Activated B cell treated with CpG ODN at 0.5 μM for 24 hours (primary cell): ENCODE measurements around the gene BTG1. TPM values are rescaled to one million over a fixed set of nuclear protein-coding genes. Genes with fewer than 3 reads are reported as not detected.

Experiments
- ATAC-seq: fragments of 200-7000 bp; cut with Tn5 transposase; one replicate; pipeline ENCODE4 v1.10.0; 2021; ENCODE audit warnings: low read depth, mild to moderate bottlenecking, moderate library complexity
- CTCF ChIA-PET: fragments of 350-600 bp; sonication (Branson Sonifier 250); formaldehyde crosslinking; loops from one replicate; lab custom pipeline; 2021; ENCODE audit warnings: antibody characterized with exemption; lab: Charles Lee
- POLR2A ChIA-PET: fragments of 350-600 bp; sonication (Branson Sonifier 250); formaldehyde crosslinking; loops from one replicate; lab custom pipeline; 2021; ENCODE audit warnings: antibody characterized with exemption; lab: Charles Lee
- DNase-seq: peaks from one replicate; pipeline ENCODE4 v3.0.0; 2022
- H3K27ac Mint-ChIP-seq: one replicate; pipeline ENCODE4 v1.8.0; 2020; ENCODE audit warnings: mixed read lengths
- H3K27me3 Mint-ChIP-seq: one replicate; pipeline ENCODE4 v1.8.0; 2021; ENCODE audit warnings: mixed read lengths
- H3K36me3 Mint-ChIP-seq: one replicate; pipeline ENCODE4 v1.8.0; 2021; ENCODE audit warnings: low read depth, mixed read lengths
- H3K4me1 Mint-ChIP-seq: one replicate; pipeline ENCODE4 v1.8.0; 2021; ENCODE audit warnings: mixed read lengths
- H3K4me3 Mint-ChIP-seq: one replicate; pipeline ENCODE4 v1.8.0; 2020; ENCODE audit warnings: mild to moderate bottlenecking, mixed read lengths
- H3K9me3 Mint-ChIP-seq: one replicate; pipeline ENCODE4 v1.8.0; 2020; ENCODE audit warnings: mixed read lengths
- intact Hi-C: fragments of 100-400 bp; cut with micrococcal nuclease; formaldehyde crosslinking; loops from one replicate; pipeline ENCODE4 v1.15.1; 2024
- total RNA-seq: library from RNA; stranded (reverse); gene quantifications from 2 replicates; pipeline ENCODE4 v1.2.3, GENCODE V29; 2022
- TF ChIP-seq, protein P1 (sequence below): fragments of 200-600 bp; IDR thresholded peaks from one replicate; pipeline ENCODE4 v1.8.0; 2022; ENCODE audit warnings: antibody characterized with exemption, mild to moderate bottlenecking

The BTG1 gene
- total RNA-seq, 1 donor from 2014 or later, result 429 TPM

DNA sequence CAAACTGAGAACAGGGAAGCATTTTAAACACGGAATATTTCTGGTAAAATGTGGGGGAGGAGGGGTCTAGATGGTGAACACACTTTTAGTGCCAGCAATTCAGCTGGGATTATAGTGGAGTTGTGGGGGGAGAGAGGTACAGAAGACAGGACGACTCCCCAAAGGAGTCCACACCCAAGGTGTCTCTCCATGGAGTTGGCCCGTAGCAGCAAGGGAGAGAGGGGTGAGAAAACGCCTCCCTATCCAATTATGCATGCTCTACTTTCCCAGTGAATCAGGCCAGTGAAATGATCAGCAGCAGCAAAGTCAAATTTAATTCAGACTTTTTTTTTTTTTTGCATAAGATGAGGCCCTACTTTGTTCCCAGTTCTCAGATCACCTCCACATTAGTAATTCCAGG lies 38.6 kb downstream of the BTG1 start:
- no peak for ATAC-seq
- TF ChIP-seq, protein P1, sequence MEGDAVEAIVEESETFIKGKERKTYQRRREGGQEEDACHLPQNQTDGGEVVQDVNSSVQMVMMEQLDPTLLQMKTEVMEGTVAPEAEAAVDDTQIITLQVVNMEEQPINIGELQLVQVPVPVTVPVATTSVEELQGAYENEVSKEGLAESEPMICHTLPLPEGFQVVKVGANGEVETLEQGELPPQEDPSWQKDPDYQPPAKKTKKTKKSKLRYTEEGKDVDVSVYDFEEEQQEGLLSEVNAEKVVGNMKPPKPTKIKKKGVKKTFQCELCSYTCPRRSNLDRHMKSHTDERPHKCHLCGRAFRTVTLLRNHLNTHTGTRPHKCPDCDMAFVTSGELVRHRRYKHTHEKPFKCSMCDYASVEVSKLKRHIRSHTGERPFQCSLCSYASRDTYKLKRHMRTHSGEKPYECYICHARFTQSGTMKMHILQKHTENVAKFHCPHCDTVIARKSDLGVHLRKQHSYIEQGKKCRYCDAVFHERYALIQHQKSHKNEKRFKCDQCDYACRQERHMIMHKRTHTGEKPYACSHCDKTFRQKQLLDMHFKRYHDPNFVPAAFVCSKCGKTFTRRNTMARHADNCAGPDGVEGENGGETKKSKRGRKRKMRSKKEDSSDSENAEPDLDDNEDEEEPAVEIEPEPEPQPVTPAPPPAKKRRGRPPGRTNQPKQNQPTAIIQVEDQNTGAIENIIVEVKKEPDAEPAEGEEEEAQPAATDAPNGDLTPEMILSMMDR, result no peak
- H3K36me3 Mint-ChIP-seq, result peaks cover 2% of the 10 kb centered on the region
- H3K4me1 Mint-ChIP-seq, result peaks cover 17% of the 10 kb centered on the region
- no peak overlapping the region for H3K4me3 Mint-ChIP-seq
- no peaks in the 10 kb centered on the region for H3K9me3 Mint-ChIP-seq
- ChIA-PET CTCF (no interaction called here), POLR2A (interaction anchor here (0.7 kb wide), 1 partner anchor 222 kb away, joined by 3 read pairs; no protein-coding TSS in a partner anchor)
- no peak overlapping the region for H3K27ac Mint-ChIP-seq
- DNase-seq, result no peak
- no peaks in the 10 kb centered on the region for H3K27me3 Mint-ChIP-seq
- intact Hi-C loops, result no loop called here

DNA sequence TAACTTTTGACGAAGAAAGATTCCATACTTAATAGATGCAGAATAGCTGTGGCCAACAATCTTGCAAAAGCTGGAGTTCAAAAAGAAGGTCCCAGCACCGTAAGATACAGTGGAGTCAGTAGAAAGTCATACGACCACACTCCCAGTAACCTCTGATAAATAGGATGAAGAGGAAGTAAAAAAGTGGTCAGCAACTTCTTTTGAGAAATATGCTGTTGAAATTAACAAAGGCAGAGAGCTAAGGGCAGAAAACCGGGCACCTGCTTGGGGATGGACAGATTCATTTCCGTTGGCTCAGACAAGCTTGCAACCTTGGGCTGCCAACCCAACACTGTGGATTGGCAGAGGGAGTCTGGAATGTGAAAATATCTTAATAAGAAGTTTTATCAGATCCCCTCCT lies 40.0 kb downstream of the BTG1 start:
- Mint-ChIP-seq H3K4me1 (peaks cover 9% of the 10 kb centered on the region), H3K27me3 (no peaks in the 10 kb centered on the region), H3K9me3 (no peaks in the 10 kb centered on the region), H3K36me3 (peaks cover 1% of the 10 kb centered on the region), H3K4me3 (no peak overlapping the region), H3K27ac (no peak overlapping the region)
- intact Hi-C loops, result no loop called here
- DNase-seq (no peak), ATAC-seq (no peak)
- TF ChIP-seq, protein P1, result no peak
- ChIA-PET POLR2A (interaction anchor here (0.6 to 1.4 kb wide), 4 partner anchors 19 to 466 kb away, joined by 3 to 4 read pairs (median 3); partner anchors contain the start of gene BTG1), CTCF (interaction anchor here (1.6 kb wide), 1 partner anchor 294 kb away, joined by 3 read pairs; no protein-coding TSS in a partner anchor)

DNA sequence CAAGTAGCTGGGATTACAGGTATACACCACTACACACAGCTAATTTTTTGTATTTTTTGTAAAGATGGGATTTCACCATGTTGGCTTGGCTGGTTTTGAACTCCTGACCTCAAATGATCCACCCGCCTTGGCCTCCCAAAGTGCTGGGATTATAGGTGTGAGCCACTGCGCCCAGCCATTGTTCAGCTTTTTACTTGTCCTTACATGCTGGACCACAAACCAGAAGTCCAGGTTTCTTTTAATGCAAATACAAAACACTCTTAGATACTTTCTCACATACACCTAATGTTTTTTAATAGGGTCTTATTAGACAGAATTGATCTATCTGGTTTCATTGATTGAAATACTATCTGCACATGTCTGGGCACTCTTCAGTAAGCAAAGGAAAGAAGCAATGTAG lies 40.5 kb downstream of the BTG1 start:
- Mint-ChIP-seq H3K27me3 (no peaks in the 10 kb centered on the region), H3K4me3 (no peak overlapping the region), H3K9me3 (peaks cover 3% of the 10 kb centered on the region), H3K27ac (no peak overlapping the region), H3K36me3 (peaks cover 3% of the 10 kb centered on the region), H3K4me1 (peaks cover 4% of the 10 kb centered on the region)
- ChIA-PET CTCF (interaction anchor here (1.6 kb wide), 1 partner anchor 294 kb away, joined by 3 read pairs; no protein-coding TSS in a partner anchor), POLR2A (interaction anchor here (0.6 to 1.4 kb wide), 2 partner anchors 22 to 40 kb away, joined by 3 to 4 read pairs; partner anchors contain the start of gene BTG1)
- ATAC-seq (no peak), DNase-seq (no peak)
- TF ChIP-seq, protein P1, result no peak
- intact Hi-C loops, result no loop called here

DNA sequence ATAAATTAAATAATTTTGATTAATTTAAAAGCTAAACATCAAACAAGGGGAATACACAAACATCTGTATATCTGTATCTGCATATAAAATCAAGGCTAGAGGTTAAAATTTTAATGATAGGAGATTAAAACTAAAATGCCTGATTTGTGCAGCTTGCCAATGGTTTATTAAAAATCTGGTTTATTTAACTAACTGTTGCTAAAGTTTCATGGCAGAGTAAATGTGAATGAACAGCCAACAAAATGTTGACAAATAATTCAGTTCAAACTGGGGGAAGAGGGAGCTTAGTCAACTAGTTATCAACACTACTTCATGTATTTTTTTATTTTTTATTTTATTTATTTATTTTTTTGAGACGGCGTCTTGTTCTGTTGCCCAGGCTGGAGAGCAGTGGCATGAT lies 43.0 kb downstream of the BTG1 start:
- Mint-ChIP-seq H3K4me1 (peaks cover 1% of the 10 kb centered on the region), H3K36me3 (peaks cover 8% of the 10 kb centered on the region), H3K27me3 (no peaks in the 10 kb centered on the region), H3K27ac (no peak overlapping the region), H3K4me3 (no peak overlapping the region), H3K9me3 (peaks cover 9% of the 10 kb centered on the region)
- no peak for ATAC-seq
- ChIA-PET POLR2A (interaction anchor here (0.6 to 1.1 kb wide), 2 partner anchors 9 to 300 kb away, joined by 3 read pairs; no protein-coding TSS in a partner anchor), CTCF (no interaction called here)
- intact Hi-C loops, result no loop called here
- DNase-seq, result no peak
- TF ChIP-seq, protein P1, result no peak

DNA sequence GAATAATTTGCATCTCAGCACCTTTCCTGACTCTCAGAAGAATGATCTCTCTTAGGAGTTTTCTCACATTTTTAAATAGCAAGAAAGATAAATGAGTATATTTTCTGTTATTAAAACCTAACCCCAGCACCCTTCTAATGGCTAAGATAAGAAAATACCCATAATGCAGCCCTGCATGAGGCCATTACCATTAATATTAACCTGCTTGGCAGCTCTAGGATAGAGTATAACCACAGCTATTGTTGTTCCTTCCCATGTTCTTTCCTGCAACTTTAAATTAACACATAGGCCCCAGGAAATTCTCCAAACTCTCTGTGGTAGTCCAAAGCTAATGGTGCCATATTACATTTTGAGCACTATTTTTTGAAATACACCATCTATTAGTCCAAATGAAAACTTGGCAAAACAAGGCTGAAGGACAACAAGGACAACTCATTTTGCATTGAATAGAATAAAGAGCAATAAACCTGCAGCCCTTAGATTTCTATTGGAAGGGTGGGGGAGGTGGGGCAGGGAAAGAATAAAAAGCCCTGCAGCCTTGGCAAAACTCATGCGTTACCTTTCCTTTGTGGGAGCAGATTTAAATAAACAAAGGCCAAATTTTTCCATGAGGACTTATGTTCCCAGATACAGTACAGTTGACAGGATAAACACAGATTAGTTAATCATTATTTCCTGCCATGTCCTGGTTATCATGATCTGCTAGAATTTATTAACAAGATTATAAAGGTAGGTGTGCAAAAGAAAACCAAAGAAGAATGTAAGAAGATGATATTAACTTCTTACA lies 46.9 kb downstream of the BTG1 start:
- no peak for ATAC-seq
- CTCF ChIA-PET, result no interaction called here

More for the DNA sequence above, 46.9 kb downstream of the BTG1 start:
- Mint-ChIP-seq H3K4me3 (no peak overlapping the region), H3K9me3 (peaks cover 9% of the 10 kb centered on the region), H3K36me3 (peaks cover 8% of the 10 kb centered on the region), H3K27ac (no peak overlapping the region), H3K4me1 (peaks cover 20% of the 10 kb centered on the region), H3K27me3 (no peaks in the 10 kb centered on the region)
- POLR2A ChIA-PET, result interaction anchor here (0.5 to 0.7 kb wide), 3 partner anchors 13 to 322 kb away, joined by 3 to 4 read pairs (median 3); no protein-coding TSS in a partner anchor
- intact Hi-C loops, result no loop called here
- TF ChIP-seq, protein P1, result no peak
- DNase-seq, result no peak
